Thyroid gland (tissue), 4 donors: ENCODE measurements around the gene HYPK.

Experiments used
- POLR2A ChIP-seq, 2 donors: fragments of 450-650 bp; IDR thresholded peaks; one replicate each; pipeline ENCODE4 v1.6.1; 2017; ENCODE audit warnings: antibody characterized with exemption in 2 of 2, mild to moderate bottlenecking in 2 of 2, moderate library complexity in 1 of 2
- TF ChIP-seq, protein P1 (sequence below), 6 experiments: fragments of 200-600 bp in 3 of 6; fragments of 450-650 bp in 3 of 6; sonication (generic) in 3 of 6; IDR thresholded peaks; one replicate each; pipeline ENCODE4 v1.5.1; 2016 to 2019; ENCODE audit warnings: antibody characterized with exemption in 6 of 6, mild to moderate bottlenecking in 2 of 6, inconsistent platforms in 1 of 6, moderate library complexity in 1 of 6

DNA sequence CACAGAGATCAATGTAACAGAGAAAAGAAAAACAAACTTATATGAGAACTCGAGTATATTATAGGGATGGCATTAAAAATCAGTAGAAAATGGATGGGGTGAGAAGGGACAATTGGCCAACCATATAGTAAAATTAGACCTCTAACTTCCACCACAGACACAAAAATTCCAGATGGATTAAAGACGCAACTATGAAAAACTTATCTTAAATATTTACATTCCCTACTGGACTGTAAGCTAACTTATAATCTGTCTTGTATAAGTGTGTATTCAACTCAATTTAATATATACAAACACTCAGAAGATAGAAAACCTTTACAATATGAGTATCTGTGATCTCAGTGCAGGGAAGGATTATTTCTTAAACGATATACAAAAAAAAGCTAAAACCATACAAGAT lies 21.1 kb downstream of the HYPK start:
- TF ChIP-seq, protein P1, sequence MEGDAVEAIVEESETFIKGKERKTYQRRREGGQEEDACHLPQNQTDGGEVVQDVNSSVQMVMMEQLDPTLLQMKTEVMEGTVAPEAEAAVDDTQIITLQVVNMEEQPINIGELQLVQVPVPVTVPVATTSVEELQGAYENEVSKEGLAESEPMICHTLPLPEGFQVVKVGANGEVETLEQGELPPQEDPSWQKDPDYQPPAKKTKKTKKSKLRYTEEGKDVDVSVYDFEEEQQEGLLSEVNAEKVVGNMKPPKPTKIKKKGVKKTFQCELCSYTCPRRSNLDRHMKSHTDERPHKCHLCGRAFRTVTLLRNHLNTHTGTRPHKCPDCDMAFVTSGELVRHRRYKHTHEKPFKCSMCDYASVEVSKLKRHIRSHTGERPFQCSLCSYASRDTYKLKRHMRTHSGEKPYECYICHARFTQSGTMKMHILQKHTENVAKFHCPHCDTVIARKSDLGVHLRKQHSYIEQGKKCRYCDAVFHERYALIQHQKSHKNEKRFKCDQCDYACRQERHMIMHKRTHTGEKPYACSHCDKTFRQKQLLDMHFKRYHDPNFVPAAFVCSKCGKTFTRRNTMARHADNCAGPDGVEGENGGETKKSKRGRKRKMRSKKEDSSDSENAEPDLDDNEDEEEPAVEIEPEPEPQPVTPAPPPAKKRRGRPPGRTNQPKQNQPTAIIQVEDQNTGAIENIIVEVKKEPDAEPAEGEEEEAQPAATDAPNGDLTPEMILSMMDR (IDR thresholded peaks at IDR 0.05): no peak
- no peak for TF ChIP-seq POLR2A (IDR thresholded peaks at IDR 0.05)
